Activated CD4-positive, alpha-beta T cell treated with anti-CD3 and anti-CD28 coated beads, Interleukin-2, amount 50 U/mL, for 48 hours (primary cell): ENCODE measurements around the gene KAT7.
A peak's percentile ranks its signal among the peaks of the same experiment; 100 is the strongest.

Experiments
- DNase-seq, 2 experiments: peaks; one replicate each; pipeline ENCODE4 v3.0.0-alpha.2; 2020

The KAT7 gene

DNA sequence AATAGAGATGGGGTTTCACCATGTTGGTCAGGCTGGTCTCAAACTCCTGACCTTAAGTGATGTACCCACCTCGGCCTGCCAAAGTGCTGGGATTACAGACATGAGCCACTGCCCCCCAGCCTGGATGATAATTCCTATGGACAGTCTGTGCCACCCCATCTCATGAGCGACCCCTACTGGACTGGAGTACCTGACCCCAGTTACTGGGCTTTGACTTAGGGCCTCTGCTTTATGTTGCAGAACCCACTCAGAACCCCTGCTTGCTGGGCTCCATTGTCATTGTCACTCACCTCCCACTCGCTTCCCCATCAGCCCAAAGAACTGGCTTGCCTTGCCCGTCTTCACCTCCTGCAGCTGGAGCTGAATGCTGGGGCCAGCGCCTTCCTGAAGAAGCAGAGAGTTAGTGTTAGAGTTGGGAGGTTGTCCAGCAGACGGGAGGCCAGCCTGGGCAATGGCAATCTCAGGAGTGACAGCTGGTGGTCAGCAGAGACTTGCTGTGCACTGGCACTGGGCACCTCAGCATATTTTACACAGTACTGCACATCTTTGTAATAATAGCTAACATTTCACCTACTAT is 55.4 kb downstream of the KAT7 start:
- DNase-seq = peak; percentile 23 to 44

DNA sequence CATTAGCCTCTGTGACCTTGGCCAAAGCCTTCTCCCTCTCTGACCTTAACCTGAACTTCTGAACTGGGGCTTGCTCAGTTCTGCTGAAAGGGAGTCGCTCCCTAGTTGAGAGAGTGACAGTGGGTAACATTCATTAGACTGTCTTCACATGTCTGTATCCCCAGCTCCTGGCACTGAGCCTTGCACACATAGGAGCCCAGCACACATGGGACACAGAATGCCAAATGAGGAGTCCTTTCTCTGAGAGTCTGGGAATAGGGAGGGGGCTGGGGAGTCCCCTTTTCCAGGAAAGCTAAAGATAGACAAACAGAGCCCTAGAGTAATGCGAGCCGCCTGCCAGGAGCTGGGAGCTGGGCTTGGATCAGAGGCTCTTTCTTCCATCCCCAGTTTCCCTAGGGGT is 56.8 kb downstream of the KAT7 start:
- no peak for DNase-seq

DNA sequence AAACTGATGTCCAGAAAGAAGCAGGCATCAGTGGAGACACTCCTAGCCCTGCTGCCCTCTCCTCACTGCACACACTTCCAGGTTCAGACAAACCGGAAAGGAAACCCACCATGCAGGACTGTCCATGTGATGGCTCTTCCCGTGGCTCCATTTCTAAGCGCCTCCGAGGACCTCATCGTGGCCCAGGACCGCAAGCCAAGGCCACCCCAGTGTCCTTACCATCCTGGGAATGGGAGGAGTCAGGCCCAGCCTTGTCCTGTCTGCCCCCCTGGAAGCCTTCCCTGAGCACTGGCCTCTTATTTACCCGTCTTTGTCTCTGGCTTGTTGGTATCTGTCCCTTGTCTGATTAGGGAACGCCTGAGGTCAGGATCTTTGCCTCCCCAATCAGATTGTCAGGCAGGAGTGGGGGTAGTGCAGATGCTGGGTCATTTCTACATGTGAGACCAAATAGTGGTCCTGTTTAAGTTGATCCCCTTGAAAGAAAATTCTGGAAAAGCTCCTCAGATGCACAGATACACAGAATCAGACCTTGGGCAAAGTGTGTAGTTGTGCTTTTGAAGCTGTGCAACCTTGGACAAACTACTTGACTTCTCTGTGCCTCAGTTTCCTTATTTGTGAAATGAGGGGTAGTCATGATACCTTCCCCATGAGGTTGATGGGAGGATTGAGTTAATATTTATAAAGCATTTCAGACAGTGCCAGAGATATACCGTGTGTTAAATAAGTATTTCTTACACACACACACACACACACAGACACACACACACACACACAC is 58.6 kb downstream of the KAT7 start:
- DNase-seq = no peak

DNA sequence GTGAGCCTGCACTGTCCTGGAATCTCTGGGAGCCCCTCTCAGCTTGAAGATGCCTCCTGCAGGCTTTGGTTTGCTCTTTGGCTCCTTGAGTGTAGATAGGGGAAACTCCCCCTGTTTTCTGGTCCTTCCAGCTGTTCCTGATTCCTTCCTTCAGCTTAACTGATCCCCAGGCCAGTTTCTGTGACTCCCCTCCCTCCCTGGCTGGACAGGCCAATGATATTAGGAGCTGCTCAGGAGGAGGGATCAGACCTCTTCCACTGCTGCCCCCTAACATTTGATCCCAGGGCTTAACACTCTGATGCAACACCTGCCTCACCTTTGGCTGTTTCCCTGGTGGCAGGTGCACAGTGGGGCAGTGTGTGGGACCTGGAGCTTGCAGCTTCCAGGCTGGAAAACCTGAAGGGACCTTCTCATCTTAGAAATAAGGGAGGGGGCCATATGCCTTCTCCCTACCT is 59.6 kb downstream of the KAT7 start, which contains the start of gene TAC4:
Gene TAC4, minus strand, starts transcription at position 51 of the 455 bp plus-strand sequence. CDS start 52 bp downstream, outside the sequence.
- DNase-seq = no peak

DNA sequence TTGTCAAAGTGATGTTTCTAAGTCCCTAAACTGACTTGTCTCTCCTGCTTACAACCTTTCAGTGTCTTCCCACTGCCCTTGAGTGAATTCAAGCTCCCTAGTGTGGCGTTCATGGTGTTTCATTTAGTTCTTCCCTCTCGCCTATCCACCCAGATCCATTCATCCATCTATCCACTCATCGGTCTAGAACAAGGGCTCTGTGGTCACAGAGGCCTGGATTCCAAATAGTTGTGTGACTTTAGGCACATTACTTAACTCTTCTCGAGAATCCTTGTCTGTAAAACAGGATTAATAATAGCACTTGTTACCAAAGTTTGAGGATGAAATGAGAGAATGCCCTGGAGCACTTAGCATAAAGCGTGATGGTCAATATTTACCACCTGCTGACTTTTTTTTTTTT is 60.3 kb downstream of the KAT7 start:
- no peak for DNase-seq

DNA sequence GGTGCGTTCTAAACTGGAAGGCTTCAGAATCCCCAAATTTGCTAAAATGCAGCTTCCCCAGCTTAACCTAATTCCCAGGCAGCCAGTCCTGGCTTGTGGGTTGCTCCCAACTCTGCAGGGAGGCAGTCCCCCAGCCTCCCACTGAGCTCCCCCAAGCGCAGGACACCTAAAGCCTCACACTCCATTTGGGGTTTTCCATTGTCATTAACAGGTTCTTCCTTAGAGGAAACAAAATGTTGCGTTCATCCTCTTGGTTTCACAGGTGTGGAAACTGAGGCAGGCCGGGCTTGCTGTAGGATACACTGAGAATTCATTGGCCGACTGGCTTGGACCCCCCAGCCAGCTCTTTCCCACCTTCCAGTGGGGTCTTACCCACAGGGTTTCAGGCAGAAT is 61.7 kb downstream of the KAT7 start:
- DNase-seq = no peak

DNA sequence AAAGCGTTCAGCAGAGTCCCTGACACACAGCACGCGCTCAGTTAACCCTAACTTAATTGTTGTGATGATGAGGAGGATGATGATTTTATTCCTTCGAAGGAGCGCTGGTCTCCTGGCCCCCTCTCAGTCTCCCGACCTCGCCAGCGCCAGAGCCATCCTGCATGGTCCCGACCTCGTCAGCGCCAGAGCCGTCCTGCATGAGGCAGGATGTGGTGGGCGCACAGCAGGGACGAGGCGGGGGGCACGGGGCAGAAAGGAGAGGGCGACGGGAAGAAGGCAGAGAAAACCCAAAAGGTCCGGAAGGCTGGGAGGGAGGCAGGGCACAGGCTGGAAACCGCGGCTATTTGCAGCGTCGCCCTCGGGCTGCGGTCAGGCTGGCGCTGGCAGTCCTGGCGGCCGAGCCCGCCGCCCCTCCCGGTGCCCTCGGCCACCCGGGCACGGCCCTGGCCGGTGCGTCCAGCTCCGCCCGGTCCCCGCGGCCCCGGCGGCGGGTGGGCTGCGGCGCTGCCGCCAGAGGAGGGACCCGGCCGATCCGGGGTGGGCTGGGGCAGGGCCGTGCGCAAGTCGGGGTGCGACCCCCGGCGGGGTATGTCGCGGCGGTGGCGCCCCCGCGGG is 62.4 kb downstream of the KAT7 start:
- DNase-seq = peak; percentile 11 to 17

DNA sequence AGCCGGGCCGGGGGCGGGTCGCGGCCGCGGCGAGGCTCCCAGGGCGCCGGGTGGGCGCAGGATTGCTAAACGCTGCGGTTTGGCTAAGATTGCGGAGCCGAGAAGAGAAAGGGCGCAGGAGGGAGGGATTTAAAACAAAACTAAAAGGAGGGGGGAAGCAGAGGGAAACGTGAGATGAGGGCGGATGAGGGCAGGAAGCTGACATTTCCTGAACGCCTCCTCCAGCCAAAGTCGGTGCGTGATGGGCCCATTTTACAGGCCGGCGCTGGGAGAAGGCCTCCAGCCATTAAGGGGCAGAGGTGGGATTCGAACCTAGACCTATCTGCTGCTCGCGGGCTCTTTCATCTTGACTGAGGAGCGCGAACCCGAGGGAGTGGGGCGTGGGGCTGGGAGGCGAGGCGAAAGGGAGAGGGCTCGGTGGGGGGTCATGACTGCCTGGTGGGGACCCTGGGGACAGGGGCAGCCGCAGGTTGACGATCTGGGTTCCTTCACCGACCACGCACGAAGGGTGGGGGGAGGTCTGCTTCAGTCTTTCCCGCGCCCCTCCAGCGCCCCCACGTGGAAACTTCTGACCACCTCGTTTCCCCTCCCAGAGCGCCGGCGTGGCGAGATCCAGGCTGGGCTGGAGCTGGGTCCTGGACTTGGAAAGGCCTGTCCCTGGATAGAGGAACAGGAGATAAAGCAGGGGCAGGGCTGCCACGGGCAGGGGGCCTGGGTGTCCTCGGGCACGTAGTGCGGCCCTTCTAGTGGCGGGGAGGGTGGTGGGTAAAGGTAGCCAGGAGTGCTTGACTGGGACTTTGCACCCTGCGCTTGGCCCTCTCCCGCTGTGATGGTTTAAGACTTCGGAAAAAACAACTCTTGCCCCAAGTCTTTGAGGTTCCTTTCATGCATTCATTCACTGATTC is 63.2 kb downstream of the KAT7 start:
- peak; percentile 76 to 83 for DNase-seq

DNA sequence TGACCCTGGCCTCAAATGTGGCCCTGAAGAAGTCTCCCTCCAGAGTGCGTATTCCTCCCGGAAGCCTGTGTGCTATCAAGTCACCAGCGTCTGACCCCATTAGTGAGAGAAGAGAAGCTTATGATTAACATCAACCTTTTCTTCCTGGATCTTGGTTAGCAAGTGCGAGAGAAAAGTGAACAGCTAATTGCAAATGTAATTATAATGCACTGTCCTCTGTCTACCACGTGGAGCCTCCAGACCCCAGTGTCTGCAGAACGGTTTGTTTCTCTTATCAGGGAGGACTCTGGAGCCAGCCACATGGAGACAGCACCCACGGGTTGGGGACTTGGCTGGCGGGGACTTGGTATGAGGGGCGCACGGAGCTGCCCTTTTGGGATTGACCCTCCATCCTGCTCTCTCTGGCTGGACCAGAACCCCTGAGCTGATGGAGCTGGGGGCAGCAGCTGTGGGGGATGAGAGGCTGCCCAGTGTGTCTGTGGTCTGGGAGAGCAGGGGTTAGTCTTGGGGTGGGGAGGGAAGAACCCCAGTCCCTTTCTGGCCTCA is 65.1 kb downstream of the KAT7 start:
- DNase-seq = no peak

DNA sequence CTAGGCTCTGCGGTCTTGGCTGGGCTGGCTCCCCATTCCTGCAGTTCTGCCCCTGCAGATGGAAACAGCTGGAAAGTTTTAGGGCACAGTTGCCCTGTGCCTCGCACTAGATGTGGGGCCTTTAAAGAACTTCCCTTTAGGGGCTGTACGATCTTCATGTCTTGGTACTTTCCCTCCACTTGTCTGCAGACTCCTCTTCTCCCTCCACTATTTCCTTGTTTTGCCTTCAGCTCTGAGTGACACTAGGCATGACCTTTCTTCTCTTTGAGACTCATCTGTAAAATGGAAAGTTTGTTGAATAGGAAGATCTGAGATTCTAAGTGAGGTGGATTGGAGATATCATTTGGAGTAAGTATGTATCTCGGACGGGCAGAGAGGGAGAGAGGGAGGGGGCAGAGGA is 65.6 kb downstream of the KAT7 start:
- DNase-seq = no peak

DNA sequence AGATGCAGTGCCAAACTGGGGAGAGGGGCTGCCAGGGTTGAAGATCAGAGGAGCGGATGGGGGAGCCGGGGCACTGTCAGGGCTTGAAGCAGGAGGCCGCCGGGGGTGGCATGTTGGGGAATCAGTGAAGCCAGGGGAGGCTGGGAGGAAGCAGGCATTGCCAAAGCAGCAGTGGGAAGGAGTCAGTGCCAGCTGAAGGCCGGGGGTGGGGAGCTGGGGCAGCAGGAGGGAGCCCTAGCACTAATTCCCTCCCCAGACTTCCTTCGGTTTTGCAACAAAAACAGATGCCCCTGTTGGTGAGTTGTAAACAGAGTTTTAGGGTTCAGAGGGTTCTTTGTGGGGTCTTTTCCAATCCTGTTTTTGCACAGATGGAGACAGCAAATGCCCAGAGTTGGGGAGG is 70.3 kb downstream of the KAT7 start:
- DNase-seq = no peak

DNA sequence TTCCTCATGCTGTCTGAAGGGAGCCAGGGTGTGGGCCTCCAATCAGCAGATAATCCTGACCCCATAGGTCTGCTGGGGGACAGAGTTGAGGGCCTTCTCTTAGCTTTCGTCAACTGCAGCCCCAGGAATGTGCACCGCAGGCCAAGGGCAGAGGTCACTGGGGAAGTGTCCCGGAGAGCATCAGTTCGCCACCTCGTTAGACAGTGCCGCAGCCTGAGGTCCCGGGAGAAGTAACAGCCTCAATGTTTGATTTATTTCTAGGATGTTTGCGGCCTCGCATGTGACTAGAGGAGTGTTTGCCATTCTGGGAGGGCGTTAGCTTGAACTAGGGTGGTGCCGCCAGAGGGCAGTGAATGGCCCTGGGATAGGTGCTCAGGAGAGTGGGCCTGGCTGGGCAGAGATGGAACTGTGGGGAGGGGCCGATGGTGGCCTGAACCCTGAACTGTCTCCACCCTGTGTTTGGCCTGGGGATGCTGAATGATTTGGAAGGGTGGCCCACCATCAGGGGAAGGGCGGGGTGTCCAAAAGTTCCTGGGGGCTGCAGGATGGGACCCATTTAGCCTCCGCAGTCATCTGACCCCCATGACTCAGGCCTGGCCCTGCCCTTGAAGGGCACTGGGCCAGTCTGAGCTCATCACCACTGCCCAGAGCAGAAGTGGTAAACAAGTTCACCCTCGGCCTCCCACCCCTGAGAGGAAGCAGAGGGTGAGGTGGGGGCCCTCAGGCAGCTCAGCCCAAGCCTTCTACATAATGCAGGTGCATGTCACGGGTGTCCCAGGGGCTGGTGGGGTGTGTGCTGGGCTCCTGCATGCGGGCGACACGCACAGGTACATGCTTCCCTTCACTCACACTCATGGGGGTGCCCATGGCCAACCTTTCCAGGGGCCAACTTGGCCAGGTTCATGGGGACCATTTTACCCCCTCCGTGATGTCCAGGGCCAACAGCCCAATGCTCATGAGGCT is 71.8 kb downstream of the KAT7 start:
- no peak for DNase-seq

DNA sequence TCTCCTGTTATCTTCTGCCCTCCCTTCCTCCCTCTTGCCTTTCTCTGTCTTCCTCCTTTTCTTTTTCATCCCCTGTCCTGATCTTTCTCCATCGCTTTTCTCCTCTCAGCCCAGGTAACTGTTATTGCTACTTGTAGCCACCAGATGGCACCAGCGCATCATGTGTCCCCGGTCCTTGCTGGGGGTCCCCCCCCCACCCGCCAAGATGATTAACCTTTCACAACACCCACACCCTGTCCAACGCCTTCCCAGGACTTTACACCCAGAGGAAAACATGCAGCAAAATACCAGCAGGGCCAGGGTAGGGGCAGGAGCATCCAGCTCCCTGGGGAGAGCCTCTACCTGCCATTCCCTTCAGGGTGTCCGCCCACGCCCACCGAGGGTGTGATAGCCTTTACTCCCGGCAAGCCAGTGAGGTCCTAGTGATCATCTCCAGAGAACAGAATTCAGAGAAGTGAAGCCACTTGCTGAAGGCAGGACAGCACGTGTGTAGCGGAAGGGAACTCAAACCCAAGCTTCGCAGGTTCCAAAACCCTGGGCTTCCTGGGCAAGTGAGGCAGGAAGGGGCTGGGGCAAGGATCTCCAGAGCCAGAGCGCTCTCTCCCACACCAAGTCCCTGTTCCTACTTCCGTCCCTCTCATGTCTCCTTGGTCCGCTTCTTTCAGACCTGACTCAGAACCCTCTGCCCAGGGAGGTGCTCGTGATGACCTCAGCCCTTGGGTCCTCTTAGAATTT is 72.8 kb downstream of the KAT7 start:
- peak; percentile 40 to 60 for DNase-seq

DNA sequence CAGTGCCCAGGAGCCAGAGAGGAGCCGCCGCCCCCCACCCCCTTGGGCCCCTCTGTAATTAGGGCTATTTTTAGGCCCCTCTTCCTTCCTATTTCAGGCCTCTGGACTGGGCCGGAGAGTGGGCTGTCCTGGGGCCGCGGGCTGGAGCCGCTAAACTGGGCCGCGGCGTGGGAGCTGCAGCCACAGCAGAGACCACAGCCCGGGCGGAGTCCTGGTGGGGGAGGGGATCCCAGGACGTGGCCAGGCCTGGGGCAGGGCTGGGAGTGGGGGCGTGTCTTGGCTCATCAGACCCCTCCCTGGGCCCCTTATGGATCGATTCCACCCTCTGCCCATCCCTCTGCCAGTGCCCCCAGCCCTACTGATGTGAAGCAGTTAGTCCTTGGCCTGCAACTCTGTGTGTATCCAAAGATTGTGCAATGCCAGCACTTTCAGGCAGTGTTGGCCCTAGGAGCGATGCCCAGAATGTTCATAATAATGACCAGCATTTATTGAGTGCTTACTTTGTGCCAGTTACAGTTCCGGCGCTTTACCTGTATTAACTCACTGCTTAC is 74.4 kb downstream of the KAT7 start:
- no peak for DNase-seq

DNA sequence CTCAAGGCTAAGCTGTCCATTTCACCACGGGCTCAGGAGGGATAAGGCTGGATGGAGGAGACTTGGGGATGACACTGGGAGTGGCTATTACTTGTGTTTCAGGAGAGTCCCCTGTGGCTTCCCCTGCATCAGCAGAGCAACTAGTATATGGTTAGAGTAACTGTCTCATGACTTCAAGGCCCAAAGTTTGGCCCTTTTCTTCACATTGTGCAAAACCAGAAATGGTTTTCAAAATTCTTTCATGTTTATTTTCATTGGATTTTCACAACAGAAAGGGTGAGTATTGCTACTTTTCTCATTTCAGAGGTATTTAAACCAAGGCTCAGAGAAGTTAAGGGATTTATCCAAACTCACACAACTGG is 77.5 kb downstream of the KAT7 start:
- no peak for DNase-seq

DNA sequence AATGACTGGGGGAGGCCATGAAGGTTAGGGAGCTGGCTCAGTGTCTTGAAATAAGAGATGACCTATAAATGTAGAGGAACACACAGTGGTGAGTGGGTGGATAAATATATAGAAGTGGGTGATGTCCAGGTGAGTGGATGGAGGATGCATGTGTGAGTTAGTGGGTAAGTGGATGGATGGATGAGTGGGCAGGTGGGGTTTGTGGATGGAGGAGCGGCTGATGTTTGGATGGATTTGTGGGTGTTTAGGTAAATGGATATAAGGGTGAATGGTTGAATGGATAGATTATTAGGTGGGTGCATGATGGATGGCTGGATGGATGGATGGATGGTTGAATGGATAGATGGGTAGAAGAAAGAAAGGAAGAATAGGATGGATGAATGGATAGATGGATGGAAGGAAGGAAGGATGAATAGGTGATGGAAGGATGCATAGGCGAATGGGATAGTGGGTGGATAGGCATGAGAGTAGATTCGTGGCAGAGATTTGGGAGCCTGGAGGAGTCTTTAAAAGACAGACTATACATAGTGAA is 78.5 kb downstream of the KAT7 start:
- no peak for DNase-seq

DNA sequence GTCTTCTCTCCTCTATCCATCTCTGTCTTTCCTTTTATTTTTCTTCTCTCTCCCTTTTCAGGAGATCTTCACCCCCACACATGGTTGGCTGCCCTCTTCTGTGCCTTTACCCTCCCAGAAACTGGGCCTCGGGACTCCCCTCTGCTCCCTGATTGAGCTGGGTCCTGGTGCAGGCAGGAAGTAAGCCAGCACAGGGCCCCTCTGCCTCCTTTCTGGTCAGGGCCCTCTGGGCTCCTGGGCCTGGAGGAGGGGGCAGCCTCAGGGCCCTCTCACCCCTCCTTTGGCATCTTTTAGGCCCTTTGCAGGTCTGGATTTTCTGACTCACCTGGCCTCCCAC is 80.5 kb downstream of the KAT7 start:
- no peak for DNase-seq

DNA sequence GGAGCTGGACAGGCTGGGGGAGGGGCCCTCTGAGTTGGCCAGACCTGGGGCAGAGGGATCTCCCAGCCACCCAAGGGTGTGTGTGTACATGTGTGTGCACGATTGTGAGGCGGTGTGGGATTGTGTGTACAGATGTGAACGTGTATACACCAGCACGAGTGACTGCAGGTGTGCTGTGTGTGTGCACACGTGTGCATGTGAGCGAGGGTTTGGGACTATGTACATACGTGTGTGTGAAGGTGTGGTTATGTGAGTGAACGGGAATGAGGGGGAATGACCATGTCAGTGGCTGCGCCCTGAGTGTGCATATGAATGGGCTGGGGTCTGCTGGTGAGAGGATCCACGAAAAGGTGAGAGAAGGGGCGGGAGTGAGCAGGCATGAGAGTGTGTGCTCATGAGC is 81.8 kb downstream of the KAT7 start:
- no peak for DNase-seq

DNA sequence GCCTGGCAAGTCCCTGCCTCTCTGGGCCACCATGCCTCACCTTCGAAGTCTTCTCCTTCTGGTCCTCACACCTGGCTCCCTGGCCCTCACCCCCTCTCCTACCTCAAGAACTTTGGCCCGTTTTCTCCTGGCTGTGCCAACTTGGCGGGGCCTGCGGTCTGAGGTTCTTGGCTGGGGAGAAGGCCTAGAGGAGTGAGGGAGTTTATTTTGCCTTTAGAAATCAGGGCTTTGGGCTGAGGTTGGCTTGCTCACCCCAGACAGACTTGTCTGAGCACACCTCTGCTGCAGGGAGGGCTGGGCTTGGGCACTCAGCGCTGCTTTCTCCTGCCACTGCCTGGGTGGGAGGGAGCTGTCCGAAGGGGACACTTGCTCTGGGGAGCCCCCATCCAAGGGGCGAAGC is 82.7 kb downstream of the KAT7 start:
- DNase-seq = no peak

DNA sequence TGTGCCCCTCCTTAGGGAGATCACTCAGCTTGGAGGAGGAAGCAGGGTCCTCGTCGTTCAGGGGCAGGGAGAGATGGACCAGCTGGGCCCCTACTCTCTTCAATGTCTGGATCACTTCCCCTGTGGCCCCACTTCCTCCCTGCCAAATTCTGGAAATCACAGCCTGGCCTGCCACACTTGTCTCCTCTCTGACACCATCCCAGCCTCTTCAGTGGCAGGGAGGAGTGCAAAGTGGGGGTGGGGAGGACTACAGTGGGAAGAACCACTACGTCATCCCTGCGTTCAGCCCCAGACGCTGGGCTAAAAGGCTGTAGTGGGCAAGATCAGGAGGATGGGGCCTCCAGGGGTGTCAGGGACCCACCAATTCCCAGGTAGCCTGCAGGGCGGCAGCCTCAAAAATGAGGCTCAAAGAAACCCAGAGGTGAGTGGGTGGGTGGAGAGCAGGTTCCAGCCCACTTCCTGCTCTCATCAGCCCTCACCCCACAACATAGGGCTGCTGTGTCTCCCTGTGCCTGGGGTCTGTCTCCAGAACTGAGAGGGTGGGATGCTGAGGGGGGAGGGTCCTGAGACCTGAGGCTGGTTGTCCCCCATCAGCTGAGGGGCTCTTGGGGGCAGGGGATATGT is 84.4 kb downstream of the KAT7 start:
- DNase-seq = peak in 1 of 2 experiments; percentile 9
